HEK293 (cell line): ENCODE results near the gene PSMA7.

ENCODE experiments used
- CTCF ChIA-PET: fragments of 350-600 bp; formaldehyde crosslinking; extraction: SDS; loops from one replicate; lab custom pipeline; 2021; ENCODE audit warnings: antibody characterized with exemption; lab: Yijun Ruan, JAX
- POLR2A ChIA-PET: fragments of 300-600 bp; formaldehyde crosslinking; extraction: SDS; loops from one replicate; lab custom pipeline; 2020; ENCODE audit warnings: antibody characterized with exemption, inconsistent platforms; lab: Yijun Ruan, JAX
- H3K27ac ChIP-seq: fragments of 200-500 bp; sonication (Bioruptor generic); 2 replicates; pipeline ENCODE4 v1.5.1; 2014; ENCODE audit warnings: low read depth, low read length, control low read depth, inconsistent platforms; ENCODE audit errors: extremely low read depth
- H3K36me3 ChIP-seq, 2 experiments: fragments of 200-500 bp in 1 of 2; sonication (Bioruptor generic) in 1 of 2; 1 replicate in 1 of 2; 2 replicates in 1 of 2; pipeline ENCODE4 v1.5.1; 2014 to 2017; ENCODE audit warnings: inconsistent platforms in 2 of 2, low read length in 2 of 2; ENCODE audit not compliant: control insufficient read depth in 2 of 2, insufficient read depth in 1 of 2
- H3K4me1 ChIP-seq: fragments of 200-500 bp; sonication (Bioruptor generic); 2 replicates; pipeline ENCODE4 v1.5.1; 2014; ENCODE audit warnings: mild to moderate bottlenecking, low read length, inconsistent platforms; ENCODE audit not compliant: control insufficient read depth, insufficient read depth
- H3K4me3 ChIP-seq: 2 replicates; pipeline ENCODE4 v1.5.1; 2011; ENCODE audit warnings: low read depth, mild to moderate bottlenecking, control low read depth, low read length, moderate library complexity
- H3K9me3 ChIP-seq: fragments of 200-500 bp; sonication (Bioruptor generic); 2 replicates; pipeline ENCODE4 v1.5.1; 2014; ENCODE audit warnings: low read depth, low read length, inconsistent platforms; ENCODE audit not compliant: control insufficient read depth, insufficient read depth
- SCRT2 ChIP-seq: fragments of 450-650 bp; formaldehyde crosslinking; IDR thresholded peaks from 2 replicates; pipeline ENCODE4 v1.5.1; 2016; ENCODE audit warnings: missing biosample characterization, missing genetic modification characterization
- SP7 ChIP-seq: fragments of 450-650 bp; formaldehyde crosslinking; IDR thresholded peaks from 2 replicates; pipeline ENCODE4 v1.5.1; 2016; ENCODE audit warnings: missing biosample characterization, missing genetic modification characterization
- WT1 ChIP-seq: fragments of 450-650 bp; formaldehyde crosslinking; IDR thresholded peaks from 2 replicates; pipeline ENCODE4 v1.5.1; 2016; ENCODE audit warnings: missing biosample characterization, missing genetic modification characterization
- ZBTB17 ChIP-seq: fragments of 450-650 bp; formaldehyde crosslinking; IDR thresholded peaks from 2 replicates; pipeline ENCODE4 v1.5.1; 2016; ENCODE audit warnings: missing biosample characterization, missing genetic modification characterization
- ZFHX2 ChIP-seq: fragments of 450-650 bp; formaldehyde crosslinking; conservative IDR thresholded peaks from 2 replicates; pipeline ENCODE4 v1.5.1; 2016; ENCODE audit warnings: missing biosample characterization, missing genetic modification characterization
- ZNF221 ChIP-seq: fragments of 450-650 bp; formaldehyde crosslinking; IDR thresholded peaks from 2 replicates; pipeline ENCODE4 v1.5.1; 2017; ENCODE audit warnings: missing biosample characterization, missing genetic modification characterization, borderline replicate concordance
- ZNF239 ChIP-seq: fragments of 450-650 bp; formaldehyde crosslinking; IDR thresholded peaks from 2 replicates; pipeline ENCODE4 v1.5.1; 2016; ENCODE audit warnings: missing biosample characterization, missing genetic modification characterization
- ZNF24 ChIP-seq: fragments of 450-650 bp; formaldehyde crosslinking; IDR thresholded peaks from 2 replicates; pipeline ENCODE4 v1.5.1; 2016; ENCODE audit warnings: missing biosample characterization, missing genetic modification characterization
- ZNF266 ChIP-seq: fragments of 450-650 bp; formaldehyde crosslinking; IDR thresholded peaks from 2 replicates; pipeline ENCODE4 v1.5.1; 2016; ENCODE audit warnings: missing biosample characterization, missing genetic modification characterization, low read depth
- ZNF366 ChIP-seq: fragments of 450-650 bp; formaldehyde crosslinking; conservative IDR thresholded peaks from 2 replicates; pipeline ENCODE4 v1.5.1; 2016; ENCODE audit warnings: missing biosample characterization, missing genetic modification characterization
- ZNF37A ChIP-seq: fragments of 450-650 bp; IDR thresholded peaks from 2 replicates; pipeline ENCODE4 v1.5.1; 2018; ENCODE audit warnings: missing biosample characterization, missing genetic modification characterization
- ZNF423 ChIP-seq: fragments of 450-650 bp; formaldehyde crosslinking; IDR thresholded peaks from 2 replicates; pipeline ENCODE4 v1.5.1; 2016; ENCODE audit warnings: missing biosample characterization, missing genetic modification characterization
- ZNF501 ChIP-seq: fragments of 450-650 bp; formaldehyde crosslinking; IDR thresholded peaks from 2 replicates; pipeline ENCODE4 v1.5.1; 2016; ENCODE audit warnings: missing biosample characterization, missing genetic modification characterization
- ZNF529 ChIP-seq: fragments of 450-650 bp; formaldehyde crosslinking; IDR thresholded peaks from 2 replicates; pipeline ENCODE4 v1.5.1; 2017; ENCODE audit warnings: missing genetic modification characterization, missing biosample characterization; ENCODE audit not compliant: insufficient replicate concordance
- ZNF530 ChIP-seq: fragments of 450-650 bp; formaldehyde crosslinking; IDR thresholded peaks from 2 replicates; pipeline ENCODE4 v1.5.1; 2016; ENCODE audit warnings: low read depth, missing biosample characterization, missing genetic modification characterization
- ZNF558 ChIP-seq: fragments of 450-650 bp; formaldehyde crosslinking; IDR thresholded peaks from 2 replicates; pipeline ENCODE4 v1.5.1; 2016; ENCODE audit warnings: missing biosample characterization, missing genetic modification characterization
- ZNF571 ChIP-seq: fragments of 450-650 bp; formaldehyde crosslinking; IDR thresholded peaks from 2 replicates; pipeline ENCODE4 v1.5.0; 2017; ENCODE audit warnings: missing biosample characterization, missing genetic modification characterization
- ZNF610 ChIP-seq: fragments of 450-650 bp; formaldehyde crosslinking; IDR thresholded peaks from 2 replicates; pipeline ENCODE4 v1.5.1; 2016; ENCODE audit warnings: missing biosample characterization, missing genetic modification characterization, borderline replicate concordance
- ZNF830 ChIP-seq: fragments of 450-650 bp; IDR thresholded peaks from 2 replicates; pipeline ENCODE4 v1.5.0; 2018; ENCODE audit warnings: missing biosample characterization, missing genetic modification characterization, low read depth, mild to moderate bottlenecking, moderate library complexity
- ZSCAN23 ChIP-seq: fragments of 450-650 bp; formaldehyde crosslinking; IDR thresholded peaks from 2 replicates; pipeline ENCODE4 v1.5.1; 2016; ENCODE audit warnings: missing biosample characterization, missing genetic modification characterization
- ZSCAN30 ChIP-seq: fragments of 450-650 bp; IDR thresholded peaks from 2 replicates; pipeline ENCODE4 v1.5.1; 2018; ENCODE audit warnings: missing biosample characterization, mild to moderate bottlenecking, missing genetic modification characterization, moderate library complexity
- TF ChIP-seq, protein P1 (sequence below): fragments of 450-650 bp; formaldehyde crosslinking; IDR thresholded peaks from 2 replicates; pipeline ENCODE4 v1.5.1; 2016; ENCODE audit warnings: missing biosample characterization, missing genetic modification characterization
- TF ChIP-seq, protein P2 (sequence below): fragments of 450-650 bp; formaldehyde crosslinking; IDR thresholded peaks from 2 replicates; pipeline ENCODE4 v1.5.1; 2016; ENCODE audit warnings: missing biosample characterization, missing genetic modification characterization

The PSMA7 gene

DNA sequence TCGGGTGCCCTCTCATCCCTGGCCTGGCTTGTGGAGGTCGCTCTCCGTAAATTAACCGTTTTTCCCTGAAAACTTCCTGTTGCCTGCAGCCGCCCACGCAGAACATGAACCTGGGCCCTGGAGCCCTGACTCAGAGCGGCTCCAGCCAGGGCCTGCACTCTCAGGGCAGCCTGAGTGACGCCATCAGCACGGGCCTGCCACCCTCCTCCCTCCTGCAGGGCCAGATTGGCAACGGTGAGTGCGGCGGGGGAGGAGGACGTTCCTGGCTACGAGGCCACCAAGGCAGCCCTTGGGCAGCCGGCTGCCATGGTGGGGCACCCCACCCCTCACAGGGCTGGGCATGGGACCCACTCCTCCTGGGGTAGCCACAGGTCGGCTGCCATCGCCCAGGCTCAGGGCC is 18.2 kb upstream of the PSMA7 start:
- CTCF ChIA-PET: no interaction called here
- no peak overlapping the region for H3K4me3 ChIP-seq

DNA sequence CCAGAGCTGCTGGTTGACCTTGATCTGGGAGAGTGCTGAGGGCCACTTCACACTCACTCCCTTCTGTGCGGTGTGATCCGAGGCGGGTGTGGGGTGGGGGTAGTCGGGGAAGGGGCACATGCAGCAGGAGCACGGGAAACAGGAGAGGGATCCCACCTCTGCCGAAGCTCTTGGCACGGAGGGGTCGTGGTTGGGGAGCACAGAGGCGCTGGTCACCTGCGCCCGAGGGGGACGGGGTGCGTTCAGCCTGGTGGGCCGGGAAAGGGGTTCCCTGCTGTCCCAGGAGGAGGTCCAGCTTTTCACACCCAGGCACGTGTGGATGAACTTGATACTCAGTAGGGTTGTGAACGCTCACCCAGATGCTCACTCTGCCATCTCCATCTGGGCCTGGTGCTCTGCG is 17.7 kb upstream of the PSMA7 start:
- H3K36me3 ChIP-seq: peaks cover 0 to 55% of the 10 kb centered on the region in 2 experiments; a peak in 2 of 3 replicates
- CTCF ChIA-PET: interaction anchor here (0.7 kb wide), 1 partner anchor 647 kb away, joined by 3 read pairs; no protein-coding TSS in a partner anchor
- H3K27ac ChIP-seq: no peak overlapping the region
- no peaks in the 10 kb centered on the region for H3K4me1 ChIP-seq
- H3K9me3 ChIP-seq: no peaks in the 10 kb centered on the region
- TF ChIP-seq ZNF221 (tag by site-specific recombination) (no peak), ZNF830 (tag by site-specific recombination) (no peak), ZNF530 (tag by site-specific recombination) (no peak), ZNF266 (tag by site-specific recombination) (no peak), ZNF571 (tag by site-specific recombination) (no peak), SCRT2 (tag by site-specific recombination) (no peak), ZFHX2 (tag by site-specific recombination) (no peak), ZSCAN30 (tag by site-specific recombination) (no peak), ZSCAN23 (no peak), ZNF37A (no peak), ZBTB17 (no peak), ZNF610 (no peak), ZNF558 (tag by site-specific recombination) (no peak), ZNF366 (tag by site-specific recombination) (no peak), WT1 (tag by site-specific recombination) (no peak), ZNF529 (tag by site-specific recombination) (no peak), SP7 (tag by site-specific recombination) (no peak), ZNF423 (tag by site-specific recombination) (no peak)
- TF ChIP-seq, protein P1, sequence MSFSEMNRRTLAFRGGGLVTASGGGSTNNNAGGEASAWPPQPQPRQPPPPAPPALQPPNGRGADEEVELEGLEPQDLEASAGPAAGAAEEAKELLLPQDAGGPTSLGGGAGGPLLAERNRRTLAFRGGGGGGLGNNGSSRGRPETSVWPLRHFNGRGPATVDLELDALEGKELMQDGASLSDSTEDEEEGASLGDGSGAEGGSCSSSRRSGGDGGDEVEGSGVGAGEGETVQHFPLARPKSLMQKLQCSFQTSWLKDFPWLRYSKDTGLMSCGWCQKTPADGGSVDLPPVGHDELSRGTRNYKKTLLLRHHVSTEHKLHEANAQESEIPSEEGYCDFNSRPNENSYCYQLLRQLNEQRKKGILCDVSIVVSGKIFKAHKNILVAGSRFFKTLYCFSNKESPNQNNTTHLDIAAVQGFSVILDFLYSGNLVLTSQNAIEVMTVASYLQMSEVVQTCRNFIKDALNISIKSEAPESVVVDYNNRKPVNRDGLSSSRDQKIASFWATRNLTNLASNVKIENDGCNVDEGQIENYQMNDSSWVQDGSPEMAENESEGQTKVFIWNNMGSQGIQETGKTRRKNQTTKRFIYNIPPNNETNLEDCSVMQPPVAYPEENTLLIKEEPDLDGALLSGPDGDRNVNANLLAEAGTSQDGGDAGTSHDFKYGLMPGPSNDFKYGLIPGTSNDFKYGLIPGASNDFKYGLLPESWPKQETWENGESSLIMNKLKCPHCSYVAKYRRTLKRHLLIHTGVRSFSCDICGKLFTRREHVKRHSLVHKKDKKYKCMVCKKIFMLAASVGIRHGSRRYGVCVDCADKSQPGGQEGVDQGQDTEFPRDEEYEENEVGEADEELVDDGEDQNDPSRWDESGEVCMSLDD (tag by site-specific recombination): no peak
- TF ChIP-seq, protein P2, sequence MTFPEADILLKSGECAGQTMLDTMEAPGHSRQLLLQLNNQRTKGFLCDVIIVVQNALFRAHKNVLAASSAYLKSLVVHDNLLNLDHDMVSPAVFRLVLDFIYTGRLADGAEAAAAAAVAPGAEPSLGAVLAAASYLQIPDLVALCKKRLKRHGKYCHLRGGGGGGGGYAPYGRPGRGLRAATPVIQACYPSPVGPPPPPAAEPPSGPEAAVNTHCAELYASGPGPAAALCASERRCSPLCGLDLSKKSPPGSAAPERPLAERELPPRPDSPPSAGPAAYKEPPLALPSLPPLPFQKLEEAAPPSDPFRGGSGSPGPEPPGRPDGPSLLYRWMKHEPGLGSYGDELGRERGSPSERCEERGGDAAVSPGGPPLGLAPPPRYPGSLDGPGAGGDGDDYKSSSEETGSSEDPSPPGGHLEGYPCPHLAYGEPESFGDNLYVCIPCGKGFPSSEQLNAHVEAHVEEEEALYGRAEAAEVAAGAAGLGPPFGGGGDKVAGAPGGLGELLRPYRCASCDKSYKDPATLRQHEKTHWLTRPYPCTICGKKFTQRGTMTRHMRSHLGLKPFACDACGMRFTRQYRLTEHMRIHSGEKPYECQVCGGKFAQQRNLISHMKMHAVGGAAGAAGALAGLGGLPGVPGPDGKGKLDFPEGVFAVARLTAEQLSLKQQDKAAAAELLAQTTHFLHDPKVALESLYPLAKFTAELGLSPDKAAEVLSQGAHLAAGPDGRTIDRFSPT (tag by site-specific recombination): no peak
- POLR2A ChIA-PET: no interaction called here
- H3K4me3 ChIP-seq: no peak overlapping the region

More for the DNA sequence above, 18.2 kb upstream of the PSMA7 start:
- Histone ChIP-seq H3K9me3 (no peaks in the 10 kb centered on the region), H3K4me1 (no peaks in the 10 kb centered on the region), H3K36me3 (peaks cover 0 to 55% of the 10 kb centered on the region in 2 experiments; a peak in 2 of 3 replicates), H3K27ac (no peak overlapping the region)
- POLR2A ChIA-PET: no interaction called here
- TF ChIP-seq ZNF239 (tag by site-specific recombination) (no peak), ZNF24 (no peak), ZFHX2 (tag by site-specific recombination) (peak; percentile 51), ZNF501 (tag by site-specific recombination) (no peak)
- TF ChIP-seq, protein P2 (tag by site-specific recombination): peak; percentile 43; the same call in 1 of the 2 replicates
